ENCODE data around the gene MYOF. TPM values are rescaled to one million over a fixed set of nuclear protein-coding genes. Genes with fewer than 3 reads are reported as not detected.

The MYOF gene
- total and polyA plus RNA-seq, 10 of the 15 experiments (the other 5 are each of a cell fraction or from before 2014, with no cell fraction given), result 0.02 to 0.59 (median 0.17) TPM

GRCh38 chr10:93408783-93409182 lies 73.4 kb downstream of the MYOF start (continued):
- TF ChIP-seq, protein P1, sequence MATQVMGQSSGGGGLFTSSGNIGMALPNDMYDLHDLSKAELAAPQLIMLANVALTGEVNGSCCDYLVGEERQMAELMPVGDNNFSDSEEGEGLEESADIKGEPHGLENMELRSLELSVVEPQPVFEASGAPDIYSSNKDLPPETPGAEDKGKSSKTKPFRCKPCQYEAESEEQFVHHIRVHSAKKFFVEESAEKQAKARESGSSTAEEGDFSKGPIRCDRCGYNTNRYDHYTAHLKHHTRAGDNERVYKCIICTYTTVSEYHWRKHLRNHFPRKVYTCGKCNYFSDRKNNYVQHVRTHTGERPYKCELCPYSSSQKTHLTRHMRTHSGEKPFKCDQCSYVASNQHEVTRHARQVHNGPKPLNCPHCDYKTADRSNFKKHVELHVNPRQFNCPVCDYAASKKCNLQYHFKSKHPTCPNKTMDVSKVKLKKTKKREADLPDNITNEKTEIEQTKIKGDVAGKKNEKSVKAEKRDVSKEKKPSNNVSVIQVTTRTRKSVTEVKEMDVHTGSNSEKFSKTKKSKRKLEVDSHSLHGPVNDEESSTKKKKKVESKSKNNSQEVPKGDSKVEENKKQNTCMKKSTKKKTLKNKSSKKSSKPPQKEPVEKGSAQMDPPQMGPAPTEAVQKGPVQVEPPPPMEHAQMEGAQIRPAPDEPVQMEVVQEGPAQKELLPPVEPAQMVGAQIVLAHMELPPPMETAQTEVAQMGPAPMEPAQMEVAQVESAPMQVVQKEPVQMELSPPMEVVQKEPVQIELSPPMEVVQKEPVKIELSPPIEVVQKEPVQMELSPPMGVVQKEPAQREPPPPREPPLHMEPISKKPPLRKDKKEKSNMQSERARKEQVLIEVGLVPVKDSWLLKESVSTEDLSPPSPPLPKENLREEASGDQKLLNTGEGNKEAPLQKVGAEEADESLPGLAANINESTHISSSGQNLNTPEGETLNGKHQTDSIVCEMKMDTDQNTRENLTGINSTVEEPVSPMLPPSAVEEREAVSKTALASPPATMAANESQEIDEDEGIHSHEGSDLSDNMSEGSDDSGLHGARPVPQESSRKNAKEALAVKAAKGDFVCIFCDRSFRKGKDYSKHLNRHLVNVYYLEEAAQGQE (IDR thresholded peaks at IDR 0.05; ENCODE audit: low read depth, low read length), result no peak
- TF ChIP-seq YBX1 (IDR thresholded peaks at IDR 0.05), result no peak
- TF ChIP-seq, protein P2, sequence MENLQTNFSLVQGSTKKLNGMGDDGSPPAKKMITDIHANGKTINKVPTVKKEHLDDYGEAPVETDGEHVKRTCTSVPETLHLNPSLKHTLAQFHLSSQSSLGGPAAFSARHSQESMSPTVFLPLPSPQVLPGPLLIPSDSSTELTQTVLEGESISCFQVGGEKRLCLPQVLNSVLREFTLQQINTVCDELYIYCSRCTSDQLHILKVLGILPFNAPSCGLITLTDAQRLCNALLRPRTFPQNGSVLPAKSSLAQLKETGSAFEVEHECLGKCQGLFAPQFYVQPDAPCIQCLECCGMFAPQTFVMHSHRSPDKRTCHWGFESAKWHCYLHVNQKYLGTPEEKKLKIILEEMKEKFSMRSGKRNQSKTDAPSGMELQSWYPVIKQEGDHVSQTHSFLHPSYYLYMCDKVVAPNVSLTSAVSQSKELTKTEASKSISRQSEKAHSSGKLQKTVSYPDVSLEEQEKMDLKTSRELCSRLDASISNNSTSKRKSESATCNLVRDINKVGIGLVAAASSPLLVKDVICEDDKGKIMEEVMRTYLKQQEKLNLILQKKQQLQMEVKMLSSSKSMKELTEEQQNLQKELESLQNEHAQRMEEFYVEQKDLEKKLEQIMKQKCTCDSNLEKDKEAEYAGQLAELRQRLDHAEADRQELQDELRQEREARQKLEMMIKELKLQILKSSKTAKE (IDR thresholded peaks at IDR 0.05; ENCODE audit: low read depth, poor library complexity, severe bottlenecking), result no peak

- no peak overlapping the region for H3K4me2 ChIP-seq (ENCODE audit: control insufficient read depth, insufficient read depth)
- ATAC-seq (no peak), DNase-seq (ENCODE audit: low read depth, low spot score) (no peak), FAIRE-seq (no peak)
- intact Hi-C loops (cut with micrococcal nuclease; ENCODE audit: unreplicated experiment), result no loop called here
- no TSS peak for BruUV-seq (replicated peaks)
- H4K20me1 ChIP-seq (ENCODE audit: control insufficient read depth, insufficient read depth), result no peaks in the 10 kb centered on the region
- CTCF ChIA-PET, result interaction anchor here (3.4 kb wide), 1 partner anchor 76 kb away, joined by 7 read pairs; the partner anchor contains the start of gene MYOF
- WGBS (ENCODE audit: insufficient coverage, insufficient replicate concordance, low lambda C conversion rate, missing lambda C conversion rate), result 64% methylated on average over 7 of the region's 11 CpGs
- SMC1A ChIA-PET (ENCODE audit: uncharacterized antibody, unreplicated experiment), result no interaction called here
- H3K27ac ChIP-seq (ENCODE audit: control insufficient read depth, insufficient read depth), result no peak overlapping the region
- H3K79me2 ChIP-seq (ENCODE audit: control insufficient read depth, insufficient read depth, low read length), result no peaks in the 10 kb centered on the region
- no peak overlapping the region for H3K4me3 ChIP-seq
- POLR2A ChIA-PET, result no interaction called here
- H3K9me3 ChIP-seq (replicated peaks; ENCODE audit: control insufficient read depth, insufficient read depth, low read length), result no peaks in the 10 kb centered on the region
- H3K27me3 ChIP-seq (replicated peaks in 1 of 2; ENCODE audit: control insufficient read depth in 2 of 2, insufficient read depth in 2 of 2, low read length in 1 of 2), result peaks cover 0 to 3% of the 10 kb centered on the region in 2 experiments; a peak in 1 of 4 replicates
- no peaks in the 10 kb centered on the region for H3K36me3 ChIP-seq (ENCODE audit: control insufficient read depth in 2 of 2, insufficient read depth in 2 of 2, low read length in 1 of 2)
- no peak overlapping the region for H3K9ac ChIP-seq (ENCODE audit: control insufficient read depth, insufficient read depth, low read length)
- RAD21 ChIA-PET (ENCODE audit: unreplicated experiment), result interaction anchor here (0.6 kb wide), 1 partner anchor 21 kb away, joined by 3 read pairs; no protein-coding TSS in a partner anchor
- in situ Hi-C loops (cut with MboI), result no loop called here
- no peaks in the 10 kb centered on the region for H3K4me1 ChIP-seq (ENCODE audit: control insufficient read depth, insufficient read depth, low read length)
- no peak overlapping the region for H2AFZ ChIP-seq (ENCODE audit: control insufficient read depth, low read depth, low read length)
- TF ChIP-seq, protein P3, sequence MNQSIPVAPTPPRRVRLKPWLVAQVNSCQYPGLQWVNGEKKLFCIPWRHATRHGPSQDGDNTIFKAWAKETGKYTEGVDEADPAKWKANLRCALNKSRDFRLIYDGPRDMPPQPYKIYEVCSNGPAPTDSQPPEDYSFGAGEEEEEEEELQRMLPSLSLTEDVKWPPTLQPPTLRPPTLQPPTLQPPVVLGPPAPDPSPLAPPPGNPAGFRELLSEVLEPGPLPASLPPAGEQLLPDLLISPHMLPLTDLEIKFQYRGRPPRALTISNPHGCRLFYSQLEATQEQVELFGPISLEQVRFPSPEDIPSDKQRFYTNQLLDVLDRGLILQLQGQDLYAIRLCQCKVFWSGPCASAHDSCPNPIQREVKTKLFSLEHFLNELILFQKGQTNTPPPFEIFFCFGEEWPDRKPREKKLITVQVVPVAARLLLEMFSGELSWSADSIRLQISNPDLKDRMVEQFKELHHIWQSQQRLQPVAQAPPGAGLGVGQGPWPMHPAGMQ (IDR thresholded peaks at IDR 0.05; ENCODE audit: borderline replicate concordance), result no peak
- TF ChIP-seq, protein P4, sequence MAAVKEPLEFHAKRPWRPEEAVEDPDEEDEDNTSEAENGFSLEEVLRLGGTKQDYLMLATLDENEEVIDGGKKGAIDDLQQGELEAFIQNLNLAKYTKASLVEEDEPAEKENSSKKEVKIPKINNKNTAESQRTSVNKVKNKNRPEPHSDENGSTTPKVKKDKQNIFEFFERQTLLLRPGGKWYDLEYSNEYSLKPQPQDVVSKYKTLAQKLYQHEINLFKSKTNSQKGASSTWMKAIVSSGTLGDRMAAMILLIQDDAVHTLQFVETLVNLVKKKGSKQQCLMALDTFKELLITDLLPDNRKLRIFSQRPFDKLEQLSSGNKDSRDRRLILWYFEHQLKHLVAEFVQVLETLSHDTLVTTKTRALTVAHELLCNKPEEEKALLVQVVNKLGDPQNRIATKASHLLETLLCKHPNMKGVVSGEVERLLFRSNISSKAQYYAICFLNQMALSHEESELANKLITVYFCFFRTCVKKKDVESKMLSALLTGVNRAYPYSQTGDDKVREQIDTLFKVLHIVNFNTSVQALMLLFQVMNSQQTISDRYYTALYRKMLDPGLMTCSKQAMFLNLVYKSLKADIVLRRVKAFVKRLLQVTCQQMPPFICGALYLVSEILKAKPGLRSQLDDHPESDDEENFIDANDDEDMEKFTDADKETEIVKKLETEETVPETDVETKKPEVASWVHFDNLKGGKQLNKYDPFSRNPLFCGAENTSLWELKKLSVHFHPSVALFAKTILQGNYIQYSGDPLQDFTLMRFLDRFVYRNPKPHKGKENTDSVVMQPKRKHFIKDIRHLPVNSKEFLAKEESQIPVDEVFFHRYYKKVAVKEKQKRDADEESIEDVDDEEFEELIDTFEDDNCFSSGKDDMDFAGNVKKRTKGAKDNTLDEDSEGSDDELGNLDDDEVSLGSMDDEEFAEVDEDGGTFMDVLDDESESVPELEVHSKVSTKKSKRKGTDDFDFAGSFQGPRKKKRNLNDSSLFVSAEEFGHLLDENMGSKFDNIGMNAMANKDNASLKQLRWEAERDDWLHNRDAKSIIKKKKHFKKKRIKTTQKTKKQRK (IDR thresholded peaks at IDR 0.05; ENCODE audit: low read depth, low read length), result no peak
- TF ChIP-seq EED (IDR thresholded peaks at IDR 0.05; ENCODE audit: low read depth) (no peak), HDGF (IDR thresholded peaks at IDR 0.05) (no peak), HCFC1 (IDR thresholded peaks at IDR 0.05; ENCODE audit: low read length) (no peak), BHLHE40 (IDR thresholded peaks at IDR 0.05; ENCODE audit: borderline replicate concordance in 1 of 2, low read depth in 2 of 2, low read length in 1 of 2) (no peak), SREBF2 (IDR thresholded peaks at IDR 0.05; ENCODE audit: low read length) (no peak), BRCA1 (IDR thresholded peaks at IDR 0.05; ENCODE audit: low read depth, low read length) (no peak)
Observed at GRCh38 chr10:93406364-93407145, 75.6 kb downstream of the MYOF start.

Measured in GM12878 (cell line).